Left forelimb (tissue), 1 donor: ENCODE results near the gene KRT3.

Experiments used
- DNase-seq: peaks from one replicate; pipeline ENCODE4 v3.0.0-alpha.2; 2018; ENCODE audit warnings: low spot score

The KRT3 gene

GRCh38 chr12:52781399-52782082, 14.4 kb downstream of the KRT3 start:
- no peak for DNase-seq

GRCh38 chr12:52779914-52780313, 16.0 kb downstream of the KRT3 start:
- DNase-seq: no peak

- DNase-seq: no peak
These were observed 17.1 kb downstream of the KRT3 start for GRCh38 chr12:52778833-52779232.

- DNase-seq: no peak
These were observed 18.4 kb downstream of the KRT3 start for GRCh38 chr12:52777566-52777965.

- no peak for DNase-seq
These were observed 19.0 kb downstream of the KRT3 start, which contains the start of gene KRT76 for GRCh38 chr12:52776913-52777395. KRT76 (minus strand) TSS chr12:52777345; CDS start chr12:52777291, 54 bp downstream.

GRCh38 chr12:52776435-52776834, 19.5 kb downstream of the KRT3 start:
- DNase-seq: no peak

- DNase-seq: no peak
These were observed 21.2 kb downstream of the KRT3 start for GRCh38 chr12:52774629-52775250.

- DNase-seq: peak; percentile 3
These were observed 23.1 kb downstream of the KRT3 start for GRCh38 chr12:52772772-52773171.

GRCh38 chr12:52772188-52772587, 23.7 kb downstream of the KRT3 start:
- no peak for DNase-seq

- no peak for DNase-seq
These were observed 24.4 kb downstream of the KRT3 start for GRCh38 chr12:52771505-52771904.

GRCh38 chr12:52771088-52771487, 24.8 kb downstream of the KRT3 start:
- no peak for DNase-seq

- DNase-seq: no peak
These were observed 26.0 kb downstream of the KRT3 start for GRCh38 chr12:52769946-52770345.

- no peak for DNase-seq
These were observed 26.6 kb downstream of the KRT3 start for GRCh38 chr12:52769354-52769753.

GRCh38 chr12:52768479-52769200, 27.3 kb downstream of the KRT3 start:
- peak; percentile 31 for DNase-seq

GRCh38 chr12:52767427-52767826, 28.5 kb downstream of the KRT3 start:
- no peak for DNase-seq

GRCh38 chr12:52767020-52767379, 28.9 kb downstream of the KRT3 start:
- DNase-seq: no peak

- no peak for DNase-seq
These were observed 29.4 kb downstream of the KRT3 start for GRCh38 chr12:52766351-52767019.

- DNase-seq: peak; percentile 12
These were observed 30.2 kb downstream of the KRT3 start for GRCh38 chr12:52765702-52766101.

- DNase-seq: no peak
These were observed 31.9 kb downstream of the KRT3 start for GRCh38 chr12:52763991-52764390.

GRCh38 chr12:52763036-52763659, 32.8 kb downstream of the KRT3 start:
- DNase-seq: peak; percentile 41

- no peak for DNase-seq
These were observed 34.1 kb downstream of the KRT3 start for GRCh38 chr12:52761802-52762201.

- peak; percentile 4 for DNase-seq
These were observed 34.7 kb downstream of the KRT3 start for GRCh38 chr12:52761218-52761617.
